Non-pigmented ciliary epithelial cell (primary cell): ENCODE measurements around the gene TBL2.
"Not testable (repeated sequence)": the region's sequence is repeated elsewhere in the genome, so short reads cannot be mapped to it uniquely, and the experiment has no call there.

Source experiments
- DNase-seq: peaks from one replicate; pipeline ENCODE4 v3.0.0-alpha.2; 2010; ENCODE audit warnings: low read depth

TBL2 gene

GRCh38 chr7:73578342-73579128, at the start of gene TBL2:
Gene TBL2 (minus strand): TSS chr7:73578579. CDS start chr7:73578549, 30 bp downstream.
- DNase-seq = peak; percentile 85

- no peak for DNase-seq
Measured at GRCh38 chr7:73626814-73627213, 48.4 kb upstream of the TBL2 start.

GRCh38 chr7:73625276-73625675, 46.9 kb upstream of the TBL2 start:
- no peak for DNase-seq

GRCh38 chr7:73624669-73625001, 46.3 kb upstream of the TBL2 start:
- no peak for DNase-seq

GRCh38 chr7:73623798-73624668, 45.7 kb upstream of the TBL2 start, which contains the start of gene MLXIPL:
Gene MLXIPL (minus strand): TSS chr7:73624522. CDS start chr7:73624492, 30 bp downstream.
- no peak for DNase-seq

GRCh38 chr7:73622909-73623797, 44.8 kb upstream of the TBL2 start:
- no peak for DNase-seq

GRCh38 chr7:73622527-73622908, 44.1 kb upstream of the TBL2 start:
- no peak for DNase-seq

GRCh38 chr7:73621168-73622063, 43.0 kb upstream of the TBL2 start:
- DNase-seq = no peak

- DNase-seq = not testable (repeated sequence)
Measured at GRCh38 chr7:73619394-73619793, 41.0 kb upstream of the TBL2 start.

- DNase-seq = no peak
Measured at GRCh38 chr7:73618538-73618937, 40.2 kb upstream of the TBL2 start.

- DNase-seq = not testable (repeated sequence)
Measured at GRCh38 chr7:73617520-73617919, 39.1 kb upstream of the TBL2 start.

- DNase-seq = no peak
Measured at GRCh38 chr7:73615886-73616285, 37.5 kb upstream of the TBL2 start.

GRCh38 chr7:73614937-73615336, 36.6 kb upstream of the TBL2 start:
- not testable (repeated sequence) for DNase-seq

GRCh38 chr7:73613954-73614735, 35.8 kb upstream of the TBL2 start:
- no peak for DNase-seq

GRCh38 chr7:73612598-73613269, 34.4 kb upstream of the TBL2 start:
- no peak for DNase-seq

GRCh38 chr7:73611017-73611555, 32.7 kb upstream of the TBL2 start:
- DNase-seq = no peak

- no peak for DNase-seq
Measured at GRCh38 chr7:73610105-73610504, 31.7 kb upstream of the TBL2 start.

- not testable (repeated sequence) for DNase-seq
Measured at GRCh38 chr7:73607692-73607983, 29.3 kb upstream of the TBL2 start.
